Pons (tissue), 1 donor: ENCODE results near the gene TBC1D2.
A peak's percentile ranks its signal among the peaks of the same experiment; 100 is the strongest.

Experiments used
- DNase-seq: peaks from one replicate; pipeline ENCODE4 v3.0.0-alpha.2; 2016; ENCODE audit warnings: low spot score

TBC1D2 gene

DNA sequence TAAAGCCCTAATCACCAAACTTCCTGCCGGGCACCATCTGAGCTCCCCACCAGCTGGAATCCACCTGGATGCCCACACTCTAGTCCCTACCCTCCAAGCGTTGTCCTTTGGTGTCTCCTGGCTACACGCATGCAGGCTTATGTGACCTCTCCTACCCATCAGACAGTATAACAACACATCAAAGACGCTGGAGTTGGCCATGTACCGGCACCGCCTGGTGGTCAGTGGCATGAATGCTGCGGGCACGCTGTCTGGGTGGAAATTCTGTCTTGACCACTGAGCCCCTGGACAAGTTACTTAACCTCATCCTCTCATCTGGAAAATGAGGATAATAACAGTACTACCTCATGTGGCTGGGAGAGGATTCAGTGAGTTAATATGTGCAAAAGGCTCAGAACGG is 39.6 kb downstream of the TBC1D2 start:
- DNase-seq: peak; percentile 3

DNA sequence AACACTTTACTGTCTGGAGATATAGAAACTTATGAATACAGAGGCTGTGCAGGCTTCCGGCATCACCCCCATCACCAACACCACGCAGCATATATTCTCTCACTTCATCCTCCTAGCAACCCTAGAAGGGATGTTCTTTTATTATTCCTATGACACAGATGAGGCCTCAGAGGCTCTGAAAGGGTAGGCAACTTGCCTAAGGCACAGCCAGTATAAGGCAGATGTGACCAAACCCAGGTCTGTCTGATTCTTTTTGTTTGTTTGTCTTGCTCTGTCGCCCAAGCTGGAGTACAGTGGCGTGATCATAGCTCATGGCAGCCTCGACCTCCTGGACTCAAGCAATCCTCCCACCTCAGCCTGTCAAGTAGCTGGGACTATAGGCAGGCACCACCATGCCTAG is 40.2 kb downstream of the TBC1D2 start:
- no peak for DNase-seq

DNA sequence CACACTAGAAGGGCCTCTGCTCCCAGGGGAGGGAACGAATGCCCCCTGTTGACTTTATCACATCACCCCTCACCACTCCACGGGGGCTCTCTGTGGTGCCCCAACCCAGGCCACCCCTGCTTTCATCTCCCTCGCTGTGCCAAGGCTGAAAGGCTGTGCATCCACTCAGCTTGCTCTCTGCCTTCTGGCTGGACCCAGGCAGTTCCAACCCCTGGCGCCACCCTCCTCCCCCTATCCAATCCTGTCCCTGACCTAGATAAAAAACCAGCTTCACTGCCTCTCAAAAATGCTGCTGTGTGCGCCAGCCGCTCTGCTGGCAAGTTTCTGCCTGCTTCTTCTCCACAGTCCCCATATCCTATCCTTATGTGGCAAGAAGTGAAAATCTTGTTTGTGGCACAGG is 40.6 kb downstream of the TBC1D2 start:
- DNase-seq: peak; percentile 3

DNA sequence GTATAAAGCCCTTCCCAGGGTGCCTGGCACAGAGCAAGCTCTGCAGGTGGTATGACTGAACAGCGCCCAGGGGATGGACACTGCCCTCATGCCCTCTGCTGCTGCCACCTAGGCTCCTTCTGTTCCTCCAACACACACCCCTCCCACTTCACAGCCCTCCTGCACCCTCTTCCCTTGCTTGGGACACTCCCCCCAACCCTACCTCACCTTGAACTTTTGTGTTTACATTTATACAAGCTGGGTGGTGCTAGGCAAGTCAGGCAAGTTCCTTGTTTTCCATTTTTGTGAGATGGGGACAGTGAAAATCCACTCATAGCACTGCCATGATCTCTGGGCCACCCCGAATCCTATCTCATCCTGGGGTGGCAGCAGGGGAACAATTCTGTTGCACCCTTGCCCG is 44.2 kb downstream of the TBC1D2 start:
- DNase-seq: no peak

DNA sequence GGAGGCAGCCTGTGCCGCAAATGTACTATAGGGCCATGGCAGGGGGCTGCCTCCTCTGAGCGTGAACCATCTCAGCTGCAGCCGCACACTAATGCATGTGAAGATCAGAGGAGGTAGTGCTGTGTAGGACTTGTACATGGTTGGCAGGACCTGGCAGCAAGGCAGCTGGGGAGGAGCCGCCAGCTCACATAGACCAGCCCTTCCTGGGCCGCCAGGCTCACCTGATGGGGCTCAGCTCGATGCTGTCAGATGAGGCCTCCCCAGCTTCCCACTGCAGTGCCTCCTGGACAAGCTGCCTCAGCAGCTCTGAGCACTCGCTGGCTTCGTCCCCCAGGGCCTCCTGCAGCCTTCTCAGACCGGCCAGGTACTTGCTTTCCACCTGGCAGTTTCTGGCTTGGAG is 45.0 kb downstream of the TBC1D2 start:
- no peak for DNase-seq

DNA sequence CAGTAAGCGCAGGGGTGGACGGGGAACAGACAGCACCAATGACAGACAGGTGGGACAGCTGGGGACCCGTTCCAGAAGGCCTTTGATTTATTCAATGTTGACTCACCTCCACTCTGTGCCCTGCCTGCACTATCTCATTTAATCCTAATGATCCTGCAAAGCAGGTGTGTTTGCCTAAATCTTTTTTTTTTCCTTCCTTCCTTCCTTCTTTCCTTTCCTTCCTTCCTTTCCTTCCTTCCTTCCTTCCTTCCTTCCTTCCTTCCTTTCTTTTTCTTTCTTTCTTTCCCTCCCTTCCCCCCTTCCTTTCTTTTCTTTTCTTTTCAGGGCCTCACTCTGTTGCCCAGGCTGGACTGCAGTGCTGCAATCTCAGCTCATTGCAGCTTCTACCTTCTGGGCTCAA is 45.9 kb downstream of the TBC1D2 start:
- DNase-seq: no peak

DNA sequence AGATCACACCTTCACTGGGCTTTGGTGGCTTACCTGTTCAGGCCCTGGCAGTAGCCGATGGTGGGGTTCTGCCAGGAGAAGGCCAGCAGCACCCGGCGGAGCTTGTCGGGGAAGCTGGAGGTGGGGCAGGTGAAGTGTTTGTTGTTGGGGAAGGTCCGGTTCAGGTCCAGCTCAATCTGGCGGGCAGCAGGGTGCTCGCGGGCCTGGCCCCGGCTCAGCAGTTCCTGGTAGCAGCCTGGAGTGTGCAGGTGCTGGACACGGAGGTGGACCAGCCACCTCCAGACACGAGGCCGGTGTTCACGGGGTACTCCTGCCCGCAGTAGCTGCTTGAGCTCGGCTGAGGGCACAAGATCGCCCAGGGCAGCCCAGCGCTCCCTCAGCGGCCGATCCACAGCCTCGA is 46.8 kb downstream of the TBC1D2 start:
- DNase-seq: no peak

DNA sequence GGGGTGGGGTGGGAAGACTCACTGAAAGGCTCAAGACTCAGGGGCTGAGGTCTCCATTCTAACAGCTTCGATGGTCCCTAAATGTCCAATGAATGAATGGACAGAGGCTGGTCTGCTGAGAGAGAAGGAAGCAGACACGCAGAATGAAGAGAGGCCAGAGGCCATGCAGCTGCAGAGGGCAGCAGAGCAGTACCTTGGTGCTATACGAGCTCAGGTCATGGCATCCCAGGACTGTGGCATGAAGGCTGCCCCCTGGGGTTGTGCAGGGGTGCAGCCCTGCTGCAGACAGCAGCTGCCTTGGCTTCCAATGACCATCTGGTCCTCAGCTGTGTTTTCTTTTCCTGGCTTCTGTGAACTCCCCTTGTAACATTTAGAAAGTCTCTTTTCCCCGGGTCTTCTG is 47.8 kb downstream of the TBC1D2 start:
- no peak for DNase-seq

DNA sequence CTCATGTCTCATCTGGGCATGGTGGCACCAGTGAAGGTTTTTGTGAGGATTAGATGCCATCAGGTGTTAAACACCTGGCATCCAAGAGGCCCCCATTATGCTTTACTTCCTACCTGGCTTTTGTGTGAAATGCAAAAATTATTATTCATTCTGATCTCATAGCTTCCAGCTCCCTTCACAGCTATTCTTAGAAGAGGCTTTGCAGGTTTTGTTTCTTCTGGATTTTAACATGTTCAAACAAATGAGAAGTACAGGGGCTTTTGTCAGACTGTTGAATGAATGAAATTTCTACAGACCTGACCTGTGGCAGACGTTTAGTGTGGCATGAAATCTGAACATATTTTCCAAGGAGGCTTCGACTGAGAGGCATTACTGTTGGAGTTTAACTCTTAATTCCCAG is 48.7 kb downstream of the TBC1D2 start:
- DNase-seq: no peak

DNA sequence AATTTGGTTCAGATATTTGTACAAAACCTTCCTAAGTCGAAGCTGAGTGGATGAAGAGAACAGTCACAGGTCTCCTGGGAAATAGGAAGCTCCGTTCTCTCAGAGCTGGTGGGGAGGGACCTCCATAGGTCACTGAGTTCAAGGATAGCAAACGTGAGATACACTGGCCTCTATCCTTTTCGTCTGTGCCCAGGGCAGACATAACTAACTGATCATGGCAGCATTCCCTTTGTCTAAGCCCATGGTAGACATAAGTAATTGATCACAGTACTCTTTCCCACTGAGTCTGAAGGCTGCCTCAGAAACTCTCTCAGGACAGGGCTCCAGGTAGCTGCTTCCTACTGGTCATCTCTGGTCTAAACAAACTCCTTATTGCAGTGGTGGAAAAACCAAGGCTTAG is 50.8 kb downstream of the TBC1D2 start:
- no peak for DNase-seq

DNA sequence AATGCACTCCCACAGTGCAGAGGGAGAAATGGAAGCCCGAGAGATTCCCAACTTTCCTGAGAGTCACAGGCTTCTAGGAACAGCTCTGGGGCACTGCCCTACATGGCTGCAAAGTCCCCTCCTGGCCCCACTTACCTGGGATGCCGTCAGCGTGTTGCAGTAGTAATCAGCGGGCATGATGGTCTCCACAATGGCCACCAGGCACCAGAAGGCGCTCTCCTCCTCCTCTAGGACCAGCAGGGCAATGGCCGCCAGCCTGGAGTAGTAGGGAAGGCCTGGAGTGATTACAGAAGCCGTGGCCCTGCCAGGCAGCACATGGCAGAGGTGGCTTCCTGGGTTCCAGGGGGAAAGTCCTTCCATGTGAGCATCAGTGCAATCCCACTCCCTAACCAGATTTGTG is 52.3 kb downstream of the TBC1D2 start:
- no peak for DNase-seq

DNA sequence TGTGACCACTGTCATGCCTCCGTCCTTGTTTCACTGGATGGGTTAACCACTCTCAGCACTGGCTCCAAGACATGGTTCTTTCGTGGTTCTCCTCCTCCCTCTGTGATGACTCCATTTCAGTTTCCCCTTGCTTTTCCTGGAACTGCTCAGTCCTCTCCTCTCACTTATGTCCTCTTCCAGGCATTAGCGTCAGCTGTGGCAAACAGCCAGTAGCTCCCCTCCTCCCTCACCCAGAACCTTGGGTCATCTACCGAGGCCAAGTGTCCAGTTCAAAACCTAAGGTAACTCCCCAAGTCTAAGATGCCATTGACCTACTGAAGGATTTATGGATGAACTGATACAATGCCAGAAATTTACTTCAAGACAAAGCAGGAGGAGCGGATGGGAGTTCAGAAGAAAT is 53.2 kb downstream of the TBC1D2 start:
- DNase-seq: no peak

DNA sequence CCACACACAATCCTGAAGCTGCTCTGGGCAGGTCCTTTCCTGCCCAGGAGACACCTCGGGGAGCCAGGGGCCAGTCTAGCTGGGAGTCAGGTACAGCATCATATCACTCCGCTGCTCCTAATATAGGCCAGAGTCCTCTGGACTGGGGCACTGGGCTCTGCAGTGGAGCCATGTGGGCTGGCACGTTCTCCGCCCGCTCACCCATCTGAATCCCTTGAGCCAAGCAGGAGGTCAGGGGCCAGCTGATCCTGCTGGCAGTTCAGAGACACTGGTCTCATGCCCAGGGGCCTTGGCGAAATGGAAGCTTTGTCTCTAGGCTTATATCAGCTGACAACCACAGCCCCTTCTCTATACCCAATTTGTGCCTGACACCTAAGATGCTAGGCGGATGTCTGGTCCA is 53.7 kb downstream of the TBC1D2 start:
- DNase-seq: no peak

DNA sequence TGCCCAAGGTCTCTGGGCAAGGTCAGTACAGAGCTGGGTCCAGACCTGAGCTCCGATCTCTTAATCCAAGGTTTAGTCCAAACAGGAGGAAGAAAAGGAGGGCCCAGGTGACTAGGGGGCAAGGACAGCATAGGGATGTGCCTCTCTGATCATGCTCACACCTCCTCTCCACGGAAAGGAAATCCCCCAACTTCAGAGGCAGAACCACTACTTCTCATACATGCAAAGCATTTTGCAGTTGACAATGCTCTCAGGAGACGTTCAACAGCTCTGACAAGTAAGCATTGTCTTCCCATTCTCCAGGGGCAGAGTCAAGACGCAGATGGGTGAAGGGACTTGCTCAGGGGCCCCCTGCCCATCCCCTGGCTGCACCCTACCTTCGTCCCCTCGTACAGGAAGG is 54.3 kb downstream of the TBC1D2 start:
- no peak for DNase-seq

DNA sequence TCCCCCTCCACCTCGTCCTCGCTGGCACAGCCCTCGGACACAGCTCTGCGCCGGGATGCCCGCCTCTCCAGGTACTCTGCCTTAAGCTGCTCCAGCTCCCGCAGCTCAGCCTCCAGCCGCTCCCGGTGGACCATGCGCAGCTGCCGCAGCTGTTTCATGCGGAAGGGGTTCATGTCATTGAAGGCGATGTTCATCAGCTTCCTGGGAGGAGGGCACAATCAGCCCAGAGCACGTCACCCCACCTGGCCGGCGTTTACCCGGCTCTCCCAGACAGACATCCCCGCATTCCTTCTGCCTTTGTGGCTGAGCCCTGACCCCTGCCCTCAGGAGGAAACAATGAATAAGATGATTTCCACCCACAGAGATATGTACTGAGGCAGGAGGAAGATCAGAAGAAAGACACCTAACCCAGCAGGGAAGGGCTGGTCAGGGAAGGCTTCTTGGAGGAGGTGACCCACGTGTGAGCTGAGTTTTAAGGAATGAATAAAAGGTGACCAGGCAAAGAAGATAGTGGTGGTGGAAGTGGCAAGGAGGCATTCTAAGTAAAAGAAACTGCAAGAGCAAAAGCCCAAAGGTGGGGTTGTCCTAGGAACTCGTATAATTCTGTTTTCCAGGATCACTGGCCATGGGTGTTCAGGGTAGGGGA is 55.9 kb downstream of the TBC1D2 start:
- DNase-seq: no peak

DNA sequence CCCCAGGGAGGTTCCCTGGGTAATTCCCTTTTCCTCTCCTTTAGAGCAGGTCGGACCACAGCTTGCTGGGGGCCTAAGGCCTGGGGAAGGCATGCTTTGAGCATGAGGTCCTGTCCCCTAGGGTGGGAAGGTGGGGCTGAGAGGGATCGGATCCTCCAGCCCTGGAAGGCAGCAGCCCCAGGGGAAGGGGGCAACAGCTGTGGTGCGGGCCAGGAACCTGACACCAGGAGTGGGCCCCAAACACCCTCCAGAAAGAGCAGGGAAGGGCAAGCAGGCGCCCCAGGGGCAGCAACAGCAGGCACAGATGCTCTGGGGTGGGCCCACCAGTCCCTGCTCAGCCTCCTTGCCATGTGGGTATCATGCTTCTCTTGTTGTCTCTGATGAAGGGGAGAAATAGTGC is 59.8 kb downstream of the TBC1D2 start:
- no peak for DNase-seq

DNA sequence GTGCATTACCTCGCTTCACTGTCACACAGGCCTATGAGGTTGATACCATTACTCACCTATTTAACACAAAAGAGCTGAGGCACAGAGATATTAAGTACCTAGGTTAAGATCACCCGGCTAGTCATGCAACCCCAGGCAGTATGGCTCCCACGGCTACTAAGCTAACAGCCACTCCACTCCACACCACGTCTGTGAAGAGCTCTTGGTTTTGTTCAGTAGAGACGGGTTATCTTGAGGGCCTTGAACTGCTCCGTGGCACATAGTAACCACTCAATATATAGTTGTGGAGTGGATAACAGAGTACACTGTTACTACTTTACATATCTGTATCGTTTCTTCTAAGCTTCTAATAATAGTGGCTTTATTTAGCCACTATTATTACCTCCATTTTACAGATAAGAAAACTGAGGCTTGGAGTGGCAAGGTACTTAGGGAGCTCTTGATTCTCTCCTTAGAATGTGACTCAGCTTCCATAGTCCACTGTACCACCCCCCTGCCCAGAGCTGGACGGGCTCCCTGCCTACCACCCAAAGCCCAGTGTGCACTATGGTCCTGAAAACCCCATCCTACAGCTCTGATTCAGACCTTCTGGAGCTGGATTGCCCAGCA is 62.0 kb downstream of the TBC1D2 start:
- no peak for DNase-seq

DNA sequence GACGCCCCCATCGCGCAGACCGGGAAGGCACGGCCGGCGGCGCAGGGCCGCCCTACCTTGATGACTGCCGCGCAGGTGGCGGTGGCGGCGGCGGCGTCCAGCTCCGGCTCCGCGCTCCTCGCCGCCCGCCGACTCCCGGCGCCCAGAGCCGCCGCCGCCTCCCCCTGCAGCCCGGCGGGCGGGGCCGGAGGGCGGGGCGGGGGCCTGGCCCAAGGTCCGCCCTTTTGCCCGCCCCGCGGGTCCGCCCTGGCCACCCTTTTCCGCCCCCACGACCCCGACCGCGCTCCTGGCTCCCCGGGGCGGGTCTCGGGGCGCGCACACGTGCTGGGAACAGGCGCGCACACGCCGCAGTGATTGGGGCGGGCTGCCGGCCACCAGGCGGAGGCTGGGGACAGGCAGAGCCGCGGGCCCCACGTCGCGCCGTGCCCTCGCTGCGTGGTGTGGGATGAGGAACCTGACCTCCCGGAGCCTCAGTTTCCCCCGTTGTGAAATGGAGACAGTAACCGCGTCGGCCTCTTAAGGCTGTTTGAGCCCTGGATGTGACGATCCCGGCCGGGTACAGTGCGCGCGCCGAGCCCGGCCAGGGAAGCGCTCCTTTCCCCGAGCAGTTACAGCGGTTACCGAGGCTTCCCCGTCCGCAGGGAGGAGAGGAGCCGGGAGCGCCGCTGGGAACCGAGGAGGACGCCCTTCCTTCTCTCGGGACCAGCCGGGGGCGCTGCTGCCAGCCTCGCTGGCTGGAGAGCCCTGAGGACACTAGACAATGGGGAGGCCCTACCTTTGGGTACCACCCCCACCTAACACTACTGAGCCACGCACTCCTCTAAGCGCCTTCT is 62.7 kb downstream of the TBC1D2 start, which contains the start of gene CORO2A:
Gene CORO2A, minus strand, starts transcription at position 135 of the 833 bp plus-strand sequence. CDS start 34,977 bp downstream, outside the sequence.
- peak; percentile 15 for DNase-seq

DNA sequence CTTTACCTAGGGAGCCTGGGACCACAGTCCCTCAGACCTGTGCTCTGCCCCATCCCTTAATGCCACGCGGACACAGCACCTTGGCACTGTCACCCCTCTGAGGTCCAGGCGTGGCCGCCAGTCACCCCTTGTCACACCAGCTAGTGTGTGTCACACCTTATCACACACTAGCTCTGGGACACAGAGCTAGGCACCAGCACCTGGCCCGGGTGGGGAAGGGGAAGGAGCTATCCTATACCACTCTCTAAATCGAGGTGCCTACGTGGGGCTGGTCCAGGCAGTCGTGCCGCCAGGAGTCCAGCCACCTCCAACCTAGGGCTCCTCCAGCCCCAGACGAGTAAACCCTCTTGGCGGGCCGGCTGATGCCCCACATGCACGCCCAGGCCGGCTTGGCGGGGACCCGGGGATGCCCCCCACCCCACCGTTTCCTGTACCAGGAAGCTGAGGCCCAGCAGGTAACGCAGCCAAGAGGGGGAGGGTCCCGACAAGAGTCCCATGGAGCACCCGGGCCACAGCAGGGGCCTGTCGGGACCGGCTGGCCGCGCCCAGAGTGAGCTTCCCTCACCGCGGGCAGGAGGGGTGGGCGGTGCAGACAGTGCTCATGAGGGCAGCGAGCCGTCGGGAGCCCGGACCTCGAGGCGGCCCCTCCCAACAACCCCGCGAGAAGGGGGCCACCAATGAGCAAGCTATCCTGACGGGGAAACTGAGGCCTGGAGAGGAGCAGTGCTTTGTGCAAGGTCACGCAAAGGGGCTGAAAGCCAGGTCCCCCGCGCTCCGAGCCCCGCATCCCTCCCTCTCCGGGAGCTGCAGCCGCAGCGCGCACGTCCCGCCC is 63.6 kb downstream of the TBC1D2 start:
- no peak for DNase-seq

DNA sequence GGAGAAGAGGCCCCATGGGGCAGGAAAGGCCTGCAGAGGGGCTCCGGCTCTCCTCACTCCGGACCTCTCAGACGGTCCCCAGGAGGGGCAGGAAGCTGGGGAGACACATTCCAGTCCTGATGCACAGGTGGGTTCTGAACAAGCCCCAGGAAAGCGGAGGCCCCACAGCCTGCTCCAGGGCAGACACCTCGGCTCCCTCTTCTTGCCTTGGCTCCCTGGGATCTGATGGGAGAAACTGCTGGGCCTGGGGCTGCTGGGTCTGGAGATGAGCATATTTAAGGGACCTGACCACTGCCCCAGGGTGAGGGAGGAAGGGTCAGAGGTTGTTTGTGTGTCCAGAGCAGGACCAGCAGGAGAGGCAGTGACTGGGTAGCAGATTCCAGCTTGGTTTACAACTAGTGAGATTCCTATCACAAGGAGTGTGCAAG is 64.3 kb downstream of the TBC1D2 start:
- no peak for DNase-seq

DNA sequence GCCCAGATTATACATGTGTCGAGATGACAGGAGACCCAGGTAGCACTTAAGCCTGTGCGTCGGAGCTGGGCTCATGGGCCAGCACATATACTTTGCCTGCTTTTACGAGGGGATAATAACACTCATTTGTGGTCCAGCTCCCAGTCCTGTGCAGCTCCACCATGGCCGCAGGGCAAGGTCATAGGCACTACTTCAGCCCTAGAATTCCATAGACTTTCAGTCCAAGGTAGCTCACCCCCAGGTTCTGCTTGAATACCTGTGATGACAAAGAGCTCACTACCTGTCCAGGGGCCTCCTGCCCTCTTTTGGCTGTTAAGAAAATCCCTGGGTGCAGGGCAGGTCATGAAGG is 64.7 kb downstream of the TBC1D2 start:
- no peak for DNase-seq

DNA sequence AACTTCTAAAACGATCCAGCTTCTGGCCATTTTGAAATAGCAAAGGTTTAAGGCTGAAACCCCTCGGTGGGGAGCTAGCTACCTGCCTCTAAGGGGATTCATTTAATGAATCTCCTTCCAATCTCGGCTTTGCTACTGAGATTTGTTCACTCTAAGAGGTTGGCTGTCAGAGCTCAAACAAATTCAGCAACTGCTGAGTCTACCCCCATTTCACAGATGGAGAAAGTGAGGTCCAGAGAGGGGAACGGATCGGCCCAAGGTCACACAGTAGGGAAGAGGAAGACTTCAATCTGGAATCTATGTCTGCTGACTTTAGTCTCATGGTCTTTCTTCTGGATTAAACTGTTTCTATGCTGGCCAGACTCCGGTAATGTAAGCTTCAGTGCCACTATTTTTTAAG is 66.0 kb downstream of the TBC1D2 start:
- no peak for DNase-seq
